HCT116 (cell line): ENCODE measurements around the gene OR2AT4. TPM values are rescaled to one million over a fixed set of nuclear protein-coding genes. Genes with fewer than 3 reads are reported as not detected.

Experiments
- ATAC-seq: fragments of 200-7000 bp; cut with Tn5 transposase; 2 replicates; pipeline ENCODE4 v1.9.1; 2020; ENCODE audit warnings: mild to moderate bottlenecking, moderate library complexity
- BruUV-seq: library from RNA; stranded (reverse); fragments of 400-500 nt; replicated peaks from 2 replicates; lab custom pipeline; 2021; lab: Mats Ljungman, UMichigan
- CTCF ChIA-PET: fragments of 300-600 bp; sonication (Branson Sonifier 250); formaldehyde crosslinking; loops from one replicate; lab custom pipeline; 2021; ENCODE audit warnings: antibody characterized with exemption; lab: Charles Lee
- POLR2A ChIA-PET: fragments of 300-600, 350-600 bp; sonication (Branson Sonifier 250); formaldehyde crosslinking; loops from one replicate; lab custom pipeline; 2021; ENCODE audit warnings: antibody characterized with exemption; lab: Charles Lee
- RAD21 ChIA-PET, 2 experiments: fragments of 300-600 bp; sonication (Branson Sonifier 250); formaldehyde crosslinking; loops; one replicate each; lab custom pipeline; 2023; ENCODE audit warnings: low total read pairs in 2 of 2; ENCODE audit not compliant: uncharacterized antibody in 2 of 2, unreplicated experiment in 2 of 2, low non-redundant PET in 1 of 2; lab: Charles Lee
- DNase-seq: peaks from one replicate; pipeline ENCODE4 v3.0.0-alpha.2; 2010; ENCODE audit warnings: low read depth, low spot score
- H2AFZ ChIP-seq: fragments of 200-600 bp; shearing (Covaris generic), sonication (generic); 2 replicates; pipeline ENCODE4 v1.6.1; 2017; ENCODE audit warnings: low read depth, mixed run types, mixed read lengths, antibody characterized with exemption, low read length; ENCODE audit not compliant: poor library complexity, severe bottlenecking
- H3K27ac ChIP-seq: 2 replicates; pipeline ENCODE4 v1.5.1; 2012; ENCODE audit warnings: low read depth, low read length
- H3K27me3 ChIP-seq: fragments of 200-600 bp; sonication (generic); 2 replicates; pipeline ENCODE4 v1.6.1; 2016; ENCODE audit warnings: mixed run types, low read length, mixed read lengths; ENCODE audit not compliant: insufficient read depth
- H3K36me3 ChIP-seq, 2 experiments: fragments of 200-500 bp in 1 of 2; fragments of 200-600 bp in 1 of 2; sonication (Bioruptor generic) in 1 of 2; sonication (generic) in 1 of 2; 2 replicates each; pipeline versions ENCODE4 v1.5.1 to v1.6.1; 2014 to 2016; ENCODE audit warnings: low read length in 2 of 2, inconsistent platforms in 1 of 2, mixed read lengths in 1 of 2, mixed run types in 1 of 2; ENCODE audit not compliant: insufficient read depth in 2 of 2, control insufficient read depth in 1 of 2
- H3K4me1 ChIP-seq, 2 experiments: fragments of 200-600 bp in 1 of 2; sonication (generic) in 1 of 2; 2 replicates each; pipeline versions ENCODE4 v1.5.1 to v1.6.1; 2012 to 2017; ENCODE audit warnings: low read length in 2 of 2, inconsistent platforms in 1 of 2, mild to moderate bottlenecking in 1 of 2, mixed read lengths in 1 of 2, mixed run types in 1 of 2, moderate library complexity in 1 of 2; ENCODE audit not compliant: insufficient read depth in 2 of 2, control insufficient read depth in 1 of 2
- H3K4me2 ChIP-seq: fragments of 200-600 bp; sonication (generic); 2 replicates; pipeline ENCODE4 v1.6.1; 2017; ENCODE audit warnings: mixed run types, low read length, mixed read lengths
- H3K4me3 ChIP-seq, 2 experiments: fragments of 200-600 bp in 1 of 2; sonication (generic) in 1 of 2; replicated peaks in 1 of 2; 2 replicates each; pipeline ENCODE4 v1.5.1; 2011 to 2016; ENCODE audit warnings: low read length in 2 of 2, control low read depth in 1 of 2, low read depth in 1 of 2, mild to moderate bottlenecking in 1 of 2, mixed read lengths in 1 of 2, mixed run types in 1 of 2
- H3K79me2 ChIP-seq: fragments of 200-600 bp; sonication (generic); 2 replicates; pipeline ENCODE4 v1.6.1; 2017; ENCODE audit warnings: mild to moderate bottlenecking, mixed run types, low read length, moderate library complexity, mixed read lengths; ENCODE audit not compliant: insufficient read depth
- H3K9ac ChIP-seq: fragments of 200-600 bp; sonication (generic); 2 replicates; pipeline ENCODE4 v1.6.1; 2016; ENCODE audit warnings: low read length, mixed read lengths
- H3K9me2 ChIP-seq: fragments of 200-600 bp; sonication (generic), shearing (Covaris generic); 2 replicates; pipeline ENCODE4 v1.6.1; 2017; ENCODE audit warnings: mixed run types, mild to moderate bottlenecking, moderate library complexity; ENCODE audit not compliant: insufficient read depth
- H3K9me3 ChIP-seq, 2 experiments: fragments of 200-500 bp in 1 of 2; fragments of 200-600 bp in 1 of 2; sonication (Bioruptor generic) in 1 of 2; sonication (generic) in 1 of 2; 2 replicates each; pipeline ENCODE4 v1.6.1; 2014 to 2017; ENCODE audit warnings: low read length in 2 of 2, mixed read lengths in 2 of 2, inconsistent platforms in 1 of 2, low read depth in 1 of 2, mild to moderate bottlenecking in 1 of 2, mixed run types in 1 of 2, moderate library complexity in 1 of 2; ENCODE audit not compliant: control insufficient read depth in 1 of 2, insufficient read depth in 1 of 2
- H4K20me1 ChIP-seq: fragments of 200-600 bp; sonication (generic), shearing (Covaris generic); 2 replicates; pipeline ENCODE4 v1.6.1; 2017; ENCODE audit warnings: mixed run types, mild to moderate bottlenecking, moderate library complexity; ENCODE audit not compliant: insufficient read depth
- CEBPB ChIP-seq: IDR thresholded peaks from 2 replicates; pipeline ENCODE4 v1.6.1; 2012; ENCODE audit warnings: low read depth
- EGR1 ChIP-seq: IDR thresholded peaks from 2 replicates; pipeline ENCODE4 v1.6.1; 2012; ENCODE audit warnings: low read depth
- ELF1 ChIP-seq: IDR thresholded peaks from 2 replicates; pipeline ENCODE4 v1.6.1; 2012; ENCODE audit warnings: low read depth, borderline replicate concordance
- EZH2phosphoT487 ChIP-seq: fragments of 200-600 bp; IDR thresholded peaks from 2 replicates; pipeline ENCODE4 v1.6.1; 2018; ENCODE audit warnings: antibody characterized with exemption, borderline replicate concordance
- JUND ChIP-seq: IDR thresholded peaks from 2 replicates; pipeline ENCODE4 v1.6.1; 2012
- POLR2A ChIP-seq: IDR thresholded peaks from 2 replicates; pipeline ENCODE4 v1.7.0; 2011; ENCODE audit warnings: borderline replicate concordance; ENCODE audit not compliant: insufficient read depth, insufficient read length; ENCODE audit errors: extremely low read depth
- RAD21 ChIP-seq: IDR thresholded peaks from 2 replicates; pipeline ENCODE4 v1.6.1; 2012; ENCODE audit warnings: low read depth, mild to moderate bottlenecking
- SIN3A ChIP-seq: IDR thresholded peaks from 2 replicates; pipeline ENCODE4 v1.6.1; 2012; ENCODE audit warnings: low read depth
- SP1 ChIP-seq: IDR thresholded peaks from 2 replicates; pipeline ENCODE4 v1.6.1; 2012; ENCODE audit warnings: low read depth
- SRF ChIP-seq: IDR thresholded peaks from 2 replicates; pipeline ENCODE4 v1.6.1; 2012; ENCODE audit warnings: low read depth
- TCF7L2 ChIP-seq: IDR thresholded peaks from 2 replicates; pipeline ENCODE4 v1.7.0; 2011; ENCODE audit warnings: borderline replicate concordance, inconsistent platforms; ENCODE audit not compliant: insufficient read depth, insufficient read length; ENCODE audit errors: extremely low read depth
- intact Hi-C: fragments of 100-400 bp; cut with micrococcal nuclease; formaldehyde crosslinking; loops from 2 replicates; pipeline ENCODE4 v1.10.0; 2022
- total RNA-seq: library from RNA; stranded (reverse); gene quantifications from one replicate; pipeline ENCODE4 v1.2.1, GENCODE V29; 2021; ENCODE audit not compliant: unreplicated experiment
- TF ChIP-seq, protein P1 (sequence below): IDR thresholded peaks from 2 replicates; pipeline ENCODE4 v1.6.1; 2011; ENCODE audit warnings: mild to moderate bottlenecking, low read length, moderate library complexity; ENCODE audit not compliant: insufficient replicate concordance; ENCODE audit errors: extremely low read depth
- TF ChIP-seq, protein P2 (sequence below): IDR thresholded peaks from 2 replicates; pipeline ENCODE4 v1.6.1; 2012; ENCODE audit warnings: low read depth
- TF ChIP-seq, protein P3 (sequence below), 3 experiments: fragments of 200-600 bp in 1 of 3; sonication (generic) in 1 of 3; IDR thresholded peaks in 2 of 3; conservative IDR thresholded peaks in 1 of 3; 2 replicates each; pipeline ENCODE4 v1.5.1; 2012 to 2017; ENCODE audit warnings: low read depth in 2 of 3, low read length in 2 of 3, antibody characterized with exemption in 1 of 3, borderline replicate concordance in 1 of 3, control low read depth in 1 of 3, mild to moderate bottlenecking in 1 of 3, mixed read lengths in 1 of 3, mixed run types in 1 of 3, moderate library complexity in 1 of 3; ENCODE audit not compliant: insufficient read depth in 1 of 3

The OR2AT4 gene
- total RNA-seq, 1 experiment from 2014 or later = not detected

DNA sequence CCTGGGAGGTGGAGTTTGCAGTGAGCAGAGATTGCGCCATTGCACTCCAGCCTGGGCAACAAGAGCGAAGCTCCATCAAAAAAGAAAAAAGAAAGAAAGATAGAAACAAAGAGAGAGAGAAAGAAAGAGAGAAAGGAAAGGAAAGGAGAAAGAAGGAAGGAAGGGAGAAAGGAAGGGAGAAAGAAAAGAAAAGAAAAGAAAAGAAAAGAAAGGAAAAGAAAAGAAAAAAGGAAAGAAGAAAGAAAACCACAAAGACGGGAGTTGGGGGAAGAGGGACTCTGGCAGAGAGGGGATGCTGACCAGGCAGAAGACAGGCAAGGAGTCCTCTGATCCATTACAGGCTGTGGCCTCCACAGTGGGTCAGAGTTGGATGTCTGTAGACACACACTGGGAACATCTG, 35.4 kb upstream of the OR2AT4 start:
- no peak overlapping the region for H3K27ac ChIP-seq
- H4K20me1 ChIP-seq = no peaks in the 10 kb centered on the region
- no peaks in the 10 kb centered on the region for H3K79me2 ChIP-seq
- no peak overlapping the region for H3K9ac ChIP-seq
- intact Hi-C loops = no loop called here
- RAD21 ChIA-PET = interaction anchor here in 1 of 2 experiments (0.6 kb wide), 1 partner anchor 109 kb away, joined by 3 read pairs; no protein-coding TSS in a partner anchor
- H3K9me2 ChIP-seq = no peaks in the 10 kb centered on the region
- no TSS peak for BruUV-seq
- H3K9me3 ChIP-seq = no peaks in the 10 kb centered on the region
- CTCF ChIA-PET = interaction anchor here (0.6 to 3.2 kb wide), 2 partner anchors 8 to 199 kb away, joined by 3 to 11 read pairs; no protein-coding TSS in a partner anchor
- H3K4me3 ChIP-seq = no peak overlapping the region
- H2AFZ ChIP-seq = no peak overlapping the region
- no peaks in the 10 kb centered on the region for H3K36me3 ChIP-seq
- no peaks in the 10 kb centered on the region for H3K4me1 ChIP-seq
- no peak overlapping the region for H3K4me2 ChIP-seq
- ATAC-seq = no peak
- POLR2A ChIA-PET = no interaction called here
- no peaks in the 10 kb centered on the region for H3K27me3 ChIP-seq
- no peak for DNase-seq
- TF ChIP-seq, protein P1, sequence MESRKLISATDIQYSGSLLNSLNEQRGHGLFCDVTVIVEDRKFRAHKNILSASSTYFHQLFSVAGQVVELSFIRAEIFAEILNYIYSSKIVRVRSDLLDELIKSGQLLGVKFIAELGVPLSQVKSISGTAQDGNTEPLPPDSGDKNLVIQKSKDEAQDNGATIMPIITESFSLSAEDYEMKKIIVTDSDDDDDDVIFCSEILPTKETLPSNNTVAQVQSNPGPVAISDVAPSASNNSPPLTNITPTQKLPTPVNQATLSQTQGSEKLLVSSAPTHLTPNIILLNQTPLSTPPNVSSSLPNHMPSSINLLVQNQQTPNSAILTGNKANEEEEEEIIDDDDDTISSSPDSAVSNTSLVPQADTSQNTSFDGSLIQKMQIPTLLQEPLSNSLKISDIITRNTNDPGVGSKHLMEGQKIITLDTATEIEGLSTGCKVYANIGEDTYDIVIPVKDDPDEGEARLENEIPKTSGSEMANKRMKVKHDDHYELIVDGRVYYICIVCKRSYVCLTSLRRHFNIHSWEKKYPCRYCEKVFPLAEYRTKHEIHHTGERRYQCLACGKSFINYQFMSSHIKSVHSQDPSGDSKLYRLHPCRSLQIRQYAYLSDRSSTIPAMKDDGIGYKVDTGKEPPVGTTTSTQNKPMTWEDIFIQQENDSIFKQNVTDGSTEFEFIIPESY = no peak
- TF ChIP-seq, protein P2, sequence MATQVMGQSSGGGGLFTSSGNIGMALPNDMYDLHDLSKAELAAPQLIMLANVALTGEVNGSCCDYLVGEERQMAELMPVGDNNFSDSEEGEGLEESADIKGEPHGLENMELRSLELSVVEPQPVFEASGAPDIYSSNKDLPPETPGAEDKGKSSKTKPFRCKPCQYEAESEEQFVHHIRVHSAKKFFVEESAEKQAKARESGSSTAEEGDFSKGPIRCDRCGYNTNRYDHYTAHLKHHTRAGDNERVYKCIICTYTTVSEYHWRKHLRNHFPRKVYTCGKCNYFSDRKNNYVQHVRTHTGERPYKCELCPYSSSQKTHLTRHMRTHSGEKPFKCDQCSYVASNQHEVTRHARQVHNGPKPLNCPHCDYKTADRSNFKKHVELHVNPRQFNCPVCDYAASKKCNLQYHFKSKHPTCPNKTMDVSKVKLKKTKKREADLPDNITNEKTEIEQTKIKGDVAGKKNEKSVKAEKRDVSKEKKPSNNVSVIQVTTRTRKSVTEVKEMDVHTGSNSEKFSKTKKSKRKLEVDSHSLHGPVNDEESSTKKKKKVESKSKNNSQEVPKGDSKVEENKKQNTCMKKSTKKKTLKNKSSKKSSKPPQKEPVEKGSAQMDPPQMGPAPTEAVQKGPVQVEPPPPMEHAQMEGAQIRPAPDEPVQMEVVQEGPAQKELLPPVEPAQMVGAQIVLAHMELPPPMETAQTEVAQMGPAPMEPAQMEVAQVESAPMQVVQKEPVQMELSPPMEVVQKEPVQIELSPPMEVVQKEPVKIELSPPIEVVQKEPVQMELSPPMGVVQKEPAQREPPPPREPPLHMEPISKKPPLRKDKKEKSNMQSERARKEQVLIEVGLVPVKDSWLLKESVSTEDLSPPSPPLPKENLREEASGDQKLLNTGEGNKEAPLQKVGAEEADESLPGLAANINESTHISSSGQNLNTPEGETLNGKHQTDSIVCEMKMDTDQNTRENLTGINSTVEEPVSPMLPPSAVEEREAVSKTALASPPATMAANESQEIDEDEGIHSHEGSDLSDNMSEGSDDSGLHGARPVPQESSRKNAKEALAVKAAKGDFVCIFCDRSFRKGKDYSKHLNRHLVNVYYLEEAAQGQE = no peak
- no peak for TF ChIP-seq SIN3A
- no peak for TF ChIP-seq POLR2A
- TF ChIP-seq, protein P3, sequence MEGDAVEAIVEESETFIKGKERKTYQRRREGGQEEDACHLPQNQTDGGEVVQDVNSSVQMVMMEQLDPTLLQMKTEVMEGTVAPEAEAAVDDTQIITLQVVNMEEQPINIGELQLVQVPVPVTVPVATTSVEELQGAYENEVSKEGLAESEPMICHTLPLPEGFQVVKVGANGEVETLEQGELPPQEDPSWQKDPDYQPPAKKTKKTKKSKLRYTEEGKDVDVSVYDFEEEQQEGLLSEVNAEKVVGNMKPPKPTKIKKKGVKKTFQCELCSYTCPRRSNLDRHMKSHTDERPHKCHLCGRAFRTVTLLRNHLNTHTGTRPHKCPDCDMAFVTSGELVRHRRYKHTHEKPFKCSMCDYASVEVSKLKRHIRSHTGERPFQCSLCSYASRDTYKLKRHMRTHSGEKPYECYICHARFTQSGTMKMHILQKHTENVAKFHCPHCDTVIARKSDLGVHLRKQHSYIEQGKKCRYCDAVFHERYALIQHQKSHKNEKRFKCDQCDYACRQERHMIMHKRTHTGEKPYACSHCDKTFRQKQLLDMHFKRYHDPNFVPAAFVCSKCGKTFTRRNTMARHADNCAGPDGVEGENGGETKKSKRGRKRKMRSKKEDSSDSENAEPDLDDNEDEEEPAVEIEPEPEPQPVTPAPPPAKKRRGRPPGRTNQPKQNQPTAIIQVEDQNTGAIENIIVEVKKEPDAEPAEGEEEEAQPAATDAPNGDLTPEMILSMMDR (IDR thresholded peaks at IDR 0.05 in 2 of 3, conservative IDR thresholded peaks at IDR 0.05 in 1 of 3; ENCODE audit: borderline replicate concordance in 1 of 3, insufficient read depth in 1 of 3, low read depth in 2 of 3, low read length in 2 of 3) = no peak
- no peak for TF ChIP-seq SP1
- no peak for TF ChIP-seq JUND
- no peak for TF ChIP-seq ELF1
- no peak for TF ChIP-seq CEBPB
- TF ChIP-seq EZH2phosphoT487 = no peak
- no peak for TF ChIP-seq SRF
- no peak for TF ChIP-seq TCF7L2
- no peak for TF ChIP-seq EGR1
- TF ChIP-seq RAD21 = no peak
